HG02885 (cell line): ENCODE data around the gene WDR53.
"Not testable (repeated sequence)": the region's sequence is repeated elsewhere in the genome, so short reads cannot be mapped to it uniquely, and the experiment has no call there.

Source experiments
- ATAC-seq: cut with Tn5 transposase; IDR thresholded peaks from one replicate; pipeline ENCODE4 v1.9.1; 2021; ENCODE audit warnings: mild to moderate bottlenecking; ENCODE audit not compliant: unreplicated experiment, poor library complexity

Gene WDR53

GRCh38 chr3:196563721-196564225 is 4.6 kb downstream of the WDR53 start:
- ATAC-seq: no peak

DNA sequence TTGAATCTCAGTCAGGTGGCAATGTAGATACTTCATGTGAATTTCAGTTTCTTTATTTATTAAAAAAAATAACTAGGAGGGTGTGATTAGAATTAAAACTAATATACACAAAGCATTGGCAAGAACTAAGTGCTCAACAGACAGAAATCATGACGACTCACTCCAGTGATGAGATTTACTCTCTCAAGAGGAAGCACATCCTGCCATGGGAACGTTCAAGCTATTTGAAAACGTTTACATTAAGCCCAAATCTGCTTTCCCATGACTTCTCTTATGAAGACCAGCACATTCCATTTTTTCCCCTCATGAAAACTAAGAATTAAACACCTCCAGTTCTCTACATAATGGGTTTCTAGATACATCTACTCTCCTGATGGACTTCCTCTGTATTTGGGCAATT is 8.5 kb downstream of the WDR53 start:
- ATAC-seq: no peak

GRCh38 chr3:196558476-196558875 is 9.9 kb downstream of the WDR53 start:
- ATAC-seq: no peak

DNA sequence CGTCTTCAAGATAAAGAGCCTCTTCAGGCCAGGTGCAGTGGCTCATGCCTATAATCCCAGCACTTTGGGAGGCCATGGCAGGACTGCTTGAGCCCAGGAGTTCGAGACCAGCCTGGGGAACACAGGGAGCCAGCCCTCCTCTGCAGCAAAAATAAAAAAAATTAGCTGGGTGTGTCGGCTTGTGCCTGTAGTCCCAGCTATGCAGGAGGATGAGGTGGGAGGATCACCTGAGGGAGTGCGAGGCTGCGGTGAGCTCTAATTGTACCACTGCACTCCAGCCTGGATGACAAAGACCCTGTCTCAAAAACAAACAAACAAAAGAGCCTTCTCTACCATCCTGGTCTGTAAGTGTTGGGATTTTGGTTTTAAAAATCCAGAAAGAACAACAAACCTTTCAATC is 11.1 kb downstream of the WDR53 start:
- ATAC-seq: no peak

GRCh38 chr3:196555295-196555694 is 13.1 kb downstream of the WDR53 start:
- ATAC-seq: no peak

DNA sequence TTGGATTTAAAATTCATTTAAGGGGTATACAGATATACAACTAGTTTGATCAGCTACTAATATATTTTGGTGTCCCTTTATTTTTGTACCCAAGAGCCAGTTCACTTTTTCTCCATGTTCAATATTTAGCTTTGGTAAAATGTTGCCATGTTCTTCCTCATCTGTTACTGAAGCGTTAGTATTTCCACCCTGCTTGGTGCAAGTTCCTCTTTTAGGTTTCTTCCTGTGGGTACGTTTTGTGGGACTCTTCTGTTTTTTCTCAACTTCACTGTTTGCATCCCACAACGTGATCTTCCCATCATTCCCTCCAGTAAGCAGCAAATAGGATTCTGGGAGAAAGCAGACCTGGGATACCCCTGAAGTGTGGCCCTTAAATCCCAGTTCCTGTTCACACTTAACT is 14.1 kb downstream of the WDR53 start:
- no peak for ATAC-seq

DNA sequence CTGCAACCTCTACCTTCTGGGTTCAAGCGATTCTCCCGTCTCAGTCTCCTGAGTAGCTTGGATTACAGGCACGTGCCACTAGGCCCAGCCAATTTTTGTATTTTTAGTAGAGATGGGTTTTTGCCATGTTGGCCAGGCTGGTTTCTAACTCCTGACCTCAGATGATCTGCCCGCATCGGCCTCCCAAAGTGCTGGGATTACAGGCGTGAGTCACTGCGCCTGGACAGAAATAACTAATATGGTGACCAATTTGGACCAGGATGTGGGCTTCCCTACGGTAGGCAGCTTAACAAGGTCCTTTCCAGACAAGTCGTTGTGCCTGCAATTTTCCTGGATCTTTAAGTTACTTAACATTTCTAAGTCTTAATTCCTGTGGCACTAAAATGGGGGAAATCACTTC is 14.8 kb downstream of the WDR53 start:
- ATAC-seq: no peak

DNA sequence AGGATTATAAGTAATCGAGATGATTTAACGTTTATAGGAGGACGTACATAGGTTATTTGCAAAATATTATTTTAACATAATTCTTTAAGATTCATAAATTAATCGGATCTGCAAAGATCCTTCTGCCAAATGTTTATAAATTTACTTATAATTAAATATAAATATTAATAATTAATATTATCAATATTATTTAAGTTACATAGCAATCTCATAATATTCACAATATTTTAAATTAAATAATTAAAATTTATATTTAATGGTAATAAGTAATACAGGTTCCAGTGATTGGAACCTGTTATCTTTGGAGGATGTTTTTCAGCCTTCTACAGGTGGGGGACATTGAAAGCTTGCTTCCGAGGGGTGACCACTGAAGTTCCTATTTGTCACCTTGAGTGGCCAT is 16.1 kb downstream of the WDR53 start:
- no peak for ATAC-seq

- ATAC-seq: not testable (repeated sequence)
Observed at GRCh38 chr3:196550172-196550571, 18.2 kb downstream of the WDR53 start.

DNA sequence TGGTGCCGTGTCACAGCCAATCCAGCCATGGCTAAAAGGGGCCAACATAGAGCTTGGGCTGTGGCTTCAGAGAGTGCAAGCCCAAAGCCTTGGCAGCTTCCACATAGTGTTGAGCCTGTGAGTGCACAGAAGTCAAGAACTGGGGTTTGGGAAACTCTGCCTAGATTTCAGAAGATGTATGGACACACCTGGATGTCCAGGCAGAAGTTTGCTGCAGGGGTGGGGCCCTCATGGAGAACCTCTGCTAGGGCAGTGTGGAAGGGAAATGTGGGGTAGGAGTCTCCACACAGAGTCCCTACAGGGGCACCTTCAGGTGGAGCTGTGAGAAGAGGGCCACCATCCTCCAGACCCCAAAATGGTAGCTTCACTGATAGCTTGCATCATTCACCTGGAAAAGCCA is 19.0 kb downstream of the WDR53 start:
- not testable (repeated sequence) for ATAC-seq

GRCh38 chr3:196547067-196547466 is 21.3 kb downstream of the WDR53 start:
- ATAC-seq: no peak

GRCh38 chr3:196546537-196546936 is 21.8 kb downstream of the WDR53 start:
- ATAC-seq: no peak

GRCh38 chr3:196544491-196544992 is 23.8 kb downstream of the WDR53 start:
- no peak for ATAC-seq

- ATAC-seq: no peak
Observed at GRCh38 chr3:196541684-196542445, 26.5 kb downstream of the WDR53 start.

- ATAC-seq: no peak
Observed at GRCh38 chr3:196537319-196537984, 30.9 kb downstream of the WDR53 start.

GRCh38 chr3:196533260-196533681 is 35.1 kb downstream of the WDR53 start:
- no peak for ATAC-seq

DNA sequence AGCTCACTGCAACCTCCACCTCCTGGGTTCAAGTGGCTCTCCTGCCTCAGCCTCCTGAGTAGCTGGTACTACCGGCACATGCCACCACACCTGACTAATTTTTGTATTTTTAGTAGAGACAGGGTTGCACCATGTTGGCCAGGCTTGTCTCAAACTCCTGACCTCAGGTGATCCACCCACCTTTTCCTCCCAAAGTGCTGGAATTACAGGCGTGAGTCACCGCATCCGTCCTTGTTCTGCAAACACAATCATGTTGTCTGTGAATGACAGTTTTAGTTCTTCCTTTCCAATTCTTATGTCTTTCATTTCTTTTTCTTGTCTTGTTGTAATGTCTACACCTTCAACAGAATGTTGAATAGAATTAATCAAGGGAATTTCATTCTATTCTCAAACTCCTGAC is 36.9 kb downstream of the WDR53 start:
- ATAC-seq: no peak

DNA sequence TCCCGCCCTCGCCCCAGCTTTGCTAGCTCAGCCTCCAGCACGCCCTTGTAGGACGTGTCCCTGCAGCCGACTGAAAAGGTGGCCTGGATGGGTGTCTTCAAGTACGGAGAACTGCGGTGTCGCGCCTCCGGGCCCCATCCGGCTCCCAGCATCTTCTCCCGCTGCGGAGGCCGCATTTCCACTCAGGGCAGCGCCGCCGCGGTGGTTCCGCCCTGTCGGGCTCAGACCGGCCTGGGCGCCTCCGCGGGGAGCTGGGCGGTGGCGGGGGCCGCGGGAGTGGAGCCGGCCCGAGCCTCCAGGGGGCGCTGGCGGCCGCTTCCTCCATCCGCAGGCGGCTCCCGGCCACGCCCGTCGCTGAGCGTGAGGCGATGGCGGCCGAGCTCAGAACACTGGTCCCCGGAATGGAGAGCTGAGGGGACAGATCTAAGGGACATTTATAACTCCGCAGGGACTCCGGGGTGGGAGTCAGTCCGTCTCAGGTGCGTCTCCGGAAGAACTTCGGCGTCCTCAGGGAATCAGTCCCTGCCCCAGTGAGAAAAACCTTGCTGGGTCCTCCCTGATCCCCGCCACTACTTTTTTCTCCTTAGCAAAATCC is 39.6 kb downstream of the WDR53 start:
- peak; percentile 86 for ATAC-seq

- no peak for ATAC-seq
Observed at GRCh38 chr3:196525141-196525540, 43.2 kb downstream of the WDR53 start.

DNA sequence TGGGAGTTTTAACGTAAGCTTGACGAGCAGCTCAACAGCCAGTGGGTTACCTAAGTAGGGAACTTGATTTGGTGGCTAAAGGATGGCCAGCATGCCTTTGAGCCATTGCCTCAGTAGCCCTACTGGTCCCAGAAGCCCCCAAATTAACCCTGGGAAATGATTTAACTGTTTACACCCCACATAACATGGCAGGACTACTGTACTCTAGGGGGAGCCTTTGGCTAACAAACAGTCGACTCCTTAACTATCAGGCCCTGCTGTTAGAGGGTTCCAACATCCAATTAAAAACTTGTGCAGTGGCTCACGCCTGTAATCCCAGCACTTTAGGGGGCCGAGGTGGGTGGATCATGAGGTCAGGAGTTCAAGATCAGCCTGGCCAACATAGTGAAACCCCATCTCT is 43.8 kb downstream of the WDR53 start:
- ATAC-seq: no peak

DNA sequence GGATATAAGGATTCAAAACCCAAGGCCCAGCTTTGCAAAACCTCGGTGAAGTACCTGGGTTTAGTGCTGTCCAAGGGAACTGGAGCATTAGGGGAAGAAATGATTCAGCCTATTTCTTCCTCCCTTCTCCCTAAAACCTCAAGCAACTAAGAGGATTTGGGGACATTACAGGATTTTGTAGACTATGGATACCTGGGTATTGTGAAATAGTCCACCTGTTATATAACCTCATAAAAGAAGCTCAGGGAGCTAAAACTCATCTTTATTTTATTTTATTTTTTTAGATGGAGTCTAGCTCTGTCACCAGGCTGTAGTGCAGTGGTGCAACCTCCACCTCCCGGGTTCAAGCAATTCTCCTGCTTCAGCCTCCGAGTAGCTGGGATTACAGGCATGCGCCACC is 44.5 kb downstream of the WDR53 start:
- no peak for ATAC-seq
